GM12864 (cell line): ENCODE results near the gene CDKAL1.

ENCODE experiments used
- DNase-seq: peaks from one replicate; pipeline ENCODE4 v3.0.0-alpha.2; 2011; ENCODE audit warnings: low read depth
- H3K4me3 ChIP-seq: 2 replicates; pipeline ENCODE4 v1.5.1; 2011; ENCODE audit warnings: mild to moderate bottlenecking, low read depth, low read length, control low read depth
- CTCF ChIP-seq: IDR thresholded peaks from 2 replicates; pipeline ENCODE4 v1.5.1; 2011; ENCODE audit warnings: low read depth, mild to moderate bottlenecking, moderate library complexity, low read length, control low read depth, inconsistent platforms; ENCODE audit errors: missing control alignments

CDKAL1 gene

GRCh38 chr6:20847904-20848303 is 313.6 kb downstream of the CDKAL1 start:
- TF ChIP-seq CTCF, result no peak
- no peak overlapping the region for H3K4me3 ChIP-seq
- no peak for DNase-seq

GRCh38 chr6:20850686-20851416 is 316.6 kb downstream of the CDKAL1 start:
- H3K4me3 ChIP-seq, result no peak overlapping the region
- no peak for DNase-seq
- no peak for TF ChIP-seq CTCF

GRCh38 chr6:20851795-20852194 is 317.5 kb downstream of the CDKAL1 start:
- H3K4me3 ChIP-seq, result no peak overlapping the region
- DNase-seq, result no peak
- TF ChIP-seq CTCF, result no peak

- no peak overlapping the region for H3K4me3 ChIP-seq
- TF ChIP-seq CTCF, result no peak
- DNase-seq, result no peak
These were observed 319.6 kb downstream of the CDKAL1 start for GRCh38 chr6:20853828-20854227.

GRCh38 chr6:20856681-20857288 is 322.5 kb downstream of the CDKAL1 start:
- no peak for DNase-seq
- H3K4me3 ChIP-seq, result no peak overlapping the region
- no peak for TF ChIP-seq CTCF

- no peak overlapping the region for H3K4me3 ChIP-seq
- no peak for DNase-seq
- no peak for TF ChIP-seq CTCF
These were observed 327.2 kb downstream of the CDKAL1 start for GRCh38 chr6:20861481-20861880.

- TF ChIP-seq CTCF, result no peak
- no peak for DNase-seq
- H3K4me3 ChIP-seq, result no peak overlapping the region
These were observed 331.8 kb downstream of the CDKAL1 start for GRCh38 chr6:20866036-20866435.
